HTERT RPE-1 (cell line): ENCODE measurements around the gene CLDN34.

Source experiments
- in situ Hi-C: fragments of 300-500 bp; cut with MboI; formaldehyde crosslinking; loops from 4 replicates; pipeline ENCODE4 v1.14.3; 2020; ENCODE audit warnings: low sequenced_read_pairs

Gene CLDN34

DNA sequence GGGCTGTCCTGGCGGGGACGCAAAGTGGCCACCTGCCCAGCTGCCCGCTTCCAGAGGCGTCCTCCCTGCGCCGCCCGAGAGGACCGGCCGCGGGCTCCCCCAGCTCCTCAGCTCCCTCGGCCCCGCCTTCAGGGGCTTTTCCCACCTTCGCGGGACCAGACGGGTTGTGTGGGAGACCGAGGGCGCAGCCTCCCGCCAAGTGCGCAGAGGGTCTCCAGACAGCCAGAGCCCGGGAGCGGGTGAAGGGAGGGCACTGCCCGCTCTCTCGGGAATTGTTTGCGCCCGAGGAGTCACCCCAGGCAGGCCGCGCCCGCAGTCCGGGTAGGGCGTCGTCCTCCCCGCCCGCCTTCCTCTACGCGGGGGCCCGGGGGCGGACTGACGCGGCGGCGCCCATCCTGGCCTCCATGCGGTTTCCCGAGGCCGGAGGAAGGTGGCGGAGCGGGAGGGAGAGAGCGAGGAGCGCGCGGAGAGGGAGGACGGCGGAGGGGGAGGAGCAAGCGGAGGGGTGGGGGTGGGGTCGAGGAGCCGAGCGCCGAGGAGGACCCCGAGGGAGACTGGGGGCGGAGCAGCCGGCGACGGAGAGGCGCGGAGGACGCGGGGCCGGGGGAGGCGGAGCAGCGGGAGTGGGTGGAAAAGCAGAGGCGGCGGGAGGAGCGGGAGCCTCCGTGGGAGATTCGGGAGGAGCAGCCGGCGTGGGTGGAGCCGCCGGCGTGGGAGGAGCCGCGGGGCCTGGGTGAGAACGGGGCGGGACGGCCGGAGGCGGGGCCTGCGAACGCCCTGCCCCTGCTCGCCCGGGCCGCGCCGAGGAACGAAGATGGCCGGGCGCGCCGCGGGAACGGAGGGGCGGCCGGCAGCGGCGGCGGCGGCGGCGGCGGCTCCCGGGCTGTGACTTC lies 47.5 kb downstream of the CLDN34 start:
- in situ Hi-C loops = no loop called here

DNA sequence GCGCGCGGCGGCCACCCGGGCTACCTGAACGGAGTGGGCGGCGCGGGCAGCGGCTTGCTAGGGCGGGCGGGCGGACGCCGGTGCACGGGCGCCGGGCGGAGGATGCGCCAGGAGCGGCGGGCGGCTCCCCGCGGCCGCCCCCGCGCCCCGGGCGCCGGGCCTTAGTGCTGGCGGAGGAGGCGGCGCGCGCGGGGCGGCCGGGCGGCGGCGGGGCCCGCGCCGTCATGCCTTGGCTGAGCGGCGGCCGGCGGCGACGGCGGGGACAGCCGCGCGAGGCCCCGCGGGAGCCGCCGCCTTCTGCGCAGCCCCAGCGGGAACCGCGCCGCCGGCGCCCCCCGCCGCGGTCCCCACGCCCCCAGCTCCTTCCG lies 48.2 kb downstream of the CLDN34 start:
- in situ Hi-C loops = no loop called here

DNA sequence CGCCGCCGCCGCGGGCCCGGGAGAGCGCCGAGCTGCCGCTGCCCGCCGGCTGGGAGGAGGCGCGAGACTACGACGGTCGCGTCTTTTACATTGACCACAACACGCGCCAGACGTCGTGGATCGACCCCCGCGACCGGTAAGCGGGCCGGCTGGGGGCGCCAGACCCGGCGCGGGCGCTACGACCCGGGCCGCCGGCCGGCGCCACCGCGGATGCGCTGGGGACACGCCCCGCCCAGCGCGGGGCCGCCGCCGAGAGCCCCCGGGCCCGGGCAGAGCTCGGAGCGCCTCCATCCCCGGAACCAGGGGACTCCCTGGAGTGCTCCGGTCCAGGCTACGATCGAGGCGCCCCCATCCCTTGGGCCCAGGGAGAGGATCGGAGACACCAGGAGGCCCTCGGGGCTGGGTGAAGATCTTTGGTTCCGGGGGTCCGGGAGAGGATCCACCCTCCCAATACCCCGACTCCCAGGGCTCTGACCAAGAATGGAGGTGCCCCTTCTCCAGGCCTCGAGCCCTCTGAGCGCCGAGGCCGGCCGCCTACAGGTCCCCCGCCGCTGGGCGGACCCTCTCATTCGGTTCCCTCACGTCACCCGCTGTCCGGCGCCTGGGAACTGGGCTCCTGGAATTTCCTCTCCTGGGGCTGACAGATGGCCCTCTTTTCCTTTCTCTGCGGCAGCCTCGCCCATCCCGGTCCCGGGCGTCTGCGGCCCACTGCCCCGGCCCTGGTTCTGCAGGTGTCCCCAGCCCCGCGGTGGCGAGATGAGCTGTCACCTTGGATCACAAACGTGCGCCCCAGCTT lies 48.8 kb downstream of the CLDN34 start:
- in situ Hi-C loops = no loop called here

DNA sequence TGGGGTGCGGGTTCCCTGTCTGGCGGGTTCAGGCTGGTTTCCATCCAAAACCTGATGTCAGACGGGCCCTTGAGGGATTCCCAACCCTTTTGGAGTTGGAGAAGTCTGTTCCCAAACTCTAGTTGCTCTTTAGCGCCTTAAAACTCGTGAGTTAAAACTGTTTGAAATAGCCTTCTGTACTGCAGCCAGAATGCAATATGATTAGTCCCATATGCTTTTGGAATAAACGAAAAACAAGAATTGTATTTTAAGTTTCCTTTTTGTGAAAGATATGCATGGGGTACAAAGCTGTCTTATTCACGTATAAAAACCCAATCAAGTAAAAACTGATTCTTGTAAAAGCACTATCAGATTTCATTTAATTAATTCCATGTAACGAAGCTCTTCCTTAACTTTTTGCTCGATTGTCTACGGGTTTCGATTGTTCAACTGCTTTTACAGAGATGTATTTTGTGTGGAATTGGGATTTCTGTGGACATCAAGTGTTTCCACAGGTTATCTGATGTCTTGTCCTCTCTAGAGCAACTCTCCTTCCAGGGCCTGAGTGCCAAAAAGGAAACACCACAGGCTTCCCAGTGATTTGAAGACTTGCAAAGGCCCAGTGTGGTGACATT lies 49.5 kb downstream of the CLDN34 start:
- in situ Hi-C loops = no loop called here

DNA sequence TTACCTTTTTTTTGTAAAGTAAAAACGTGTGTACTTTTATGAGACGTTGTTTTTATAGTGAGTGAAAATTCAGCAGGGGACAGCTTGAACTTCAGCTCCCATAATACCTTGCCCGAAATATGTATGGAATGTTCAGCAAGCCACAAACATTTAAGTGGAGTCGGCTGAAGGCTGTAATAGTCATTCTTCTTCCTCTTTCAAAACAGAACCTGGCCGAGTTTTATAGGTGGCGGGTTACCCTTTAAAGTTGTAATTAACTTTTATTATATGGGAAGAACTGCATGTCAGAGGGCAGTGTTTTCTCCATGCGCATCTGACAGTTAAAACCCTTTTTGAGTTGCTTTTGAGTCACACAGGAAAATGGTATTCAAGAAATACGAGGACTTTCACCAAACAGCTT lies 50.7 kb downstream of the CLDN34 start:
- in situ Hi-C loops = no loop called here
